Measurements from ENCODE around the gene PAQR3.

The PAQR3 gene, protein sequence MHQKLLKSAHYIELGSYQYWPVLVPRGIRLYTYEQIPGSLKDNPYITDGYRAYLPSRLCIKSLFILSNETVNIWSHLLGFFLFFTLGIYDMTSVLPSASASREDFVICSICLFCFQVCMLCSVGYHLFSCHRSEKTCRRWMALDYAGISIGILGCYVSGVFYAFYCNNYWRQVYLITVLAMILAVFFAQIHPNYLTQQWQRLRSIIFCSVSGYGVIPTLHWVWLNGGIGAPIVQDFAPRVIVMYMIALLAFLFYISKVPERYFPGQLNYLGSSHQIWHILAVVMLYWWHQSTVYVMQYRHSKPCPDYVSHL

DNA sequence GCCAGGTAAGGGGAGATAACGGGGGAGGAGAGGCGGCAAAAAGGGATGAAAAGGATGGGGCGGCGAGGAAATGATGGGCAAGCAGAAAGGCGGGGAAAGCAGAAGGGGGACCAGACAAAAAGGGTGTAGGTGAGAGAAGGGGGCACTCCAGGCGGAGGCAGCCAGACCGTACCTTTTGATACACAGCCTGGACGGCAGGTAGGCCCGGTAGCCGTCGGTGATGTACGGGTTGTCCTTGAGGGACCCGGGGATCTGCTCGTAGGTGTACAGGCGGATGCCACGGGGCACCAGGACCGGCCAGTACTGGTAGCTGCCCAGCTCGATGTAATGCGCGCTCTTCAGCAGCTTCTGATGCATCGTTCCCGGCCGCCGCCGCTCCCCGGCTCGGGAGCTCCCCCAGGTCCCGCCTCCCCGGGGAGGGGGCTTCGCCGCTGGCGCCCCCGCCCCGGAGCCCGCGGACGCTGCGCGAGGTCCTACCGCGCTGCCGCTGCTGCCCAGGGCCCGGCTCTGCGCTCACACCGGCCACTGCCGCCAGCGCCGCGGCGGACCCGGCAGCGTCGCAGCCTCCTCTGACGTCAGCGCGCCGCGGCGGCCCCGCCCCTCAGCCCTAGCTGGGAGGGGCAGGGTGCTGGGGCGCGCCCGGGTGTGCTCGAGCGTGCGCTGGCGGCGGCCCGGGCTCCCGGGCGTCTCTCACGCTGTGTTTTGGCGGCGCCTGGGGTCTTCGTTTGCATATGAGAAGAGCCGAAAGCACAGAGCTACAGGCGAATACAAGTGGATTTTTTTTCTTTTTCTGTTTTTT is at the start of gene PAQR3:
TSS of gene PAQR3 (minus strand) at position 571 of the 799 bp plus-strand sequence. CDS start at position 357, 214 bp downstream.
- peak; percentile 59 to 80 (median 76) for DNase-seq (ENCODE audit: low read depth in 4 of 4, low spot score in 1 of 4)

DNA sequence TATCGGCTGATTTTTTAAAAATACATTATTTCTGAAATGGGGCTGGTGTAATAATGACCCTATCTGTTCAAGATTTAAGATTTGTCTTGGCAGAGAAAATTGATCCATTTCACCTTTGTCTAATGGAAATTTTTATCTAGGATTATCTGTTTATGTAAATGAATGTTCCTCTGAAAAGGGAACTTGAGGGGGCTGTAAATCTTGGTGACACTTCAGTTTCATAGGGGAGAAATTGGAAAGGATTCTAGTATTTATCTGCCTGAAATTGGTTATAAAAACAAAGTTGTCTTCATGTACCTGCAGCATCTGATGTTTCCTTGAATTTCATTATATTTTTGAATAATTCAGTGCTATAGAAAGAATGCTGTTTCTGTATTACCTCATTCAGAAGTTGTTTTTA is 48.4 kb upstream of the PAQR3 start:
- DNase-seq (ENCODE audit: low read depth in 4 of 4, low spot score in 1 of 4) = no peak

DNA sequence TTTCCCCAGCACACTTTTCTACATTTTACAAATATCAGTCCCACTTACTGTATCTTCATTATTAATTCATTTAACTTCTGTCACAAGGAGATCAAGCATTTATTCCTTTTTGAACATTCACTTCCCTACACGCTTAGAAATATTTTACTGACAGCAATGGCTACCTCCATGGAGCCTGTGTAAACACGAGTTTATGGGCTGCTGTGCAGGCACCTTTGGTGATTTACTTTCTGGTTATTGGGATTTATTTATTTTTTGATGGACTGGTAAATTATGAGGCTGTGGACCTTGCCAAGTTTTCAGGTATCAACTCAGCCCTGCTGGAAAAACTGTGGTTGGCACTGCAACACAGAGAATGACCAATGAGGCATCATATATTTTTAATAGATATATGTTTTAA is 45.4 kb upstream of the PAQR3 start:
- DNase-seq (ENCODE audit: low read depth in 4 of 4, low spot score in 1 of 4) = no peak

DNA sequence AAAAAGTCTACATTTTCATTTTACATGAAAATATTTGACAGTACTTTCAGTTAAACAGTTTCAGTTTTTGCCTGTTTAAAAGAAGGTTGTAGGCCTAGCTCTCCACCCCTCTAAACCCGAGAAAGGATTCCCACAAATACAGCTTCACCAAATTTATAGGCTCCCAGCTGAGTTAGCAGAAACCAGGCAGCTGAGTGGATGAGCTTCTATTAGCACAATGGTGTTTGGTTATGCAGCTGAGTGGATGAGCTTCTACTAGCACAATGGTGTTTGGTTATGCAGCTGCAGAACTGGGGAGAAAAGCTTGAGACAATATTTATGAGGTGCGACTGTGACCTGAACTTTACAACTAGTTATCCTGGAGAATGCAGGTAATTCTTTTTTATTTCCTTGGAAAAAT is 36.6 kb upstream of the PAQR3 start:
- no peak for DNase-seq (ENCODE audit: low read depth in 4 of 4, low spot score in 1 of 4)

DNA sequence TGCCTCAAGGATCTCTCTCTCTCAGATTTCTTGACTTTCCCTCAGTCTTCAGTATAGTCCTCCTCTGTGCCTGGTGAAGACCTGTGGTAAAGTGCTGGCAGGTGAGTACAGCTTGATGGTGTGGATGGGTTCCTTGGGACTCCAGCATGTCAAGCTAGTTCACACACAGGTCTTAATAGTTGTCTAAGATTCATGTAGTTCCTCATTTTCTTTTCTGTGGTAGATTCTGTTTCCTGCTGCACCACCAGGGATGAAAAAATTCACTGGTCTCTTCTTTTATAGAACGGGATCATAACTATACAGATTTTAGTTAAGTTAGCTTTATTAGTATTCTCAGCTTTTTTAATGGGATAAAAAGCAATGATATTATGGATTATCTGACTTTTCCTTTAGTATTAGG is 32.5 kb upstream of the PAQR3 start:
- no peak for DNase-seq (ENCODE audit: low read depth in 4 of 4, low spot score in 1 of 4)

DNA sequence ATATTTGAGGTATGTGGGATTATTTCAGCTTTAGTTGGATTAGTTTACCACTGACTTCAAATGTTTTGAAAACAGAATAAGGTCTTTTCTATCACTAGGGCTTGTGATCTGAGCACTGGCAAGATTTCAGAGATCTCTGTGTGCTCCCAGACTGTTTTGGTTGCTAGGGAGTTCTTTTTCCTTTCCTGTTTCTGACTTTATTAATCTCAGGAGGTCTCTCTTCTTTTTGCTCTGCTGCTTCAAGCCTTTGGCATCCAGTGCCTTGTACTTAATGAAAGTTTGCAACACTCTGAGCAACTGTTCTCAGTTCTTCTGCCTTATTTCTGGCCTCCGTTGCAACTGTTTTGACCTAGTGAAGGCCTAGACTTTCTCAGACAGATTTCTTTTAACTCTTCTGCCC is 32.1 kb upstream of the PAQR3 start:
- no peak for DNase-seq (ENCODE audit: low read depth in 4 of 4, low spot score in 1 of 4)

DNA sequence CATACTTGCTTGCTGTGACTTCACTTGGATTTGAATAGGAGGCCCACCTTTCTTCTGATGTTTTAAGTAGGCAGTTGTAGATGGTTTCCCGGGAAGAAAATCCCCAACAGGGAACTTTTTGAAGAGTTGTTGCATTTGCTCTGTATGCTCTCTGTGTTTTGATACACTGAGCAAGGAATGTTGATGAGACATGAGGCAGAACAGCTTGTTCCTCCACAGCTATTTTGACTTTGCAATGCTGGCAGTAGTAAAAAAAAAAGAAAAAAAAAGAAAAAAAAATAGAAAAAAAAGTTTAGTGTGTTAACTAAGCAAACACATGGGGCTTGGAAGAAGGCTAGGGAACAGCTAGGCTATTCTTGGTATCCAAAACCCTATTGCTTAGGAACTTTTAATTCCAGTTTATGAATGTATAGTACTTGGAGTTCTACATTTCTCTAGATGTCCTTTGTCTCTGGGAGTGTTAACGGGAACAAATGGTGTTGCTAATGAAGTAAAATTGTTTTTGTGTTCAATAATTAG is 23.4 kb upstream of the PAQR3 start:
- DNase-seq (ENCODE audit: low read depth in 4 of 4, low spot score in 1 of 4) = no peak

DNA sequence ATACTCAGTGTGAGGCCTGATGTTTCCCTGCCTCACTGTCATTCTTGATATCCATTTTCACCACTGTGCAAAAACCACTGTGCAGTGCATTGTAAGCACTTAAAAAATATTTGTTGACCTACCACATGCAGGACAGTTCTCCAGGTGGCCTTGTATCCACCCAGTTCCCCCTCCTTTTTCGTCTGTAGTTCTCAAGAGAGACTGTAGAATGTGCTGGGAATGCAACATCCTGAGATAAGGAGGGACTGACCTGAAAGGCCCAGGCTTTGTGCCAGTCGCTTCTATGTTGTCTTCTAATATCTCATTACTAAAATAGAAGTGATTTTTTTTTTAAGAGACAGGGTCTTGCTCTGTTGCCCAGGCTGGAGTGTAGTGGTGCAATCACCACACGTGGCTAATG is 21.7 kb upstream of the PAQR3 start:
- DNase-seq (ENCODE audit: low read depth in 4 of 4, low spot score in 1 of 4) = no peak

DNA sequence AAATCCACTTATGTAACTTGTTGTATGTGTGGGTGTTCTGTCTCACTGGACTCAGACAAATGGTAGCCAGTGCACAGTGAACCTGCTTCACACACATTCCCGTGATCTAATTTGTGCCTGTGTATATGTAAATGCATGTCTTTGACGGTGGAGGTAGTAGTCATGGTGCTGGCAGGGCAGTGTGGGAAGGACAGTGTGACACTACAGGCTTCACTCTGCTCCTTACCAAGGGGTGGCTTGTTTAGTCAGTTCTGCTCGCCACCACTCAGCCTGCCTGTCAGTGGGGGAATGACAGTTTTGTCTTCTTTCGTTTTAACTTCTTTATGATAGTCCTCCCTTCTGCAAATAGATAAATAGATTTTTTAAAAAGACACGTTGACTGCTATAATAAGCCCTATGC is 17.7 kb upstream of the PAQR3 start:
- no peak for DNase-seq (ENCODE audit: low read depth in 4 of 4, low spot score in 1 of 4)

DNA sequence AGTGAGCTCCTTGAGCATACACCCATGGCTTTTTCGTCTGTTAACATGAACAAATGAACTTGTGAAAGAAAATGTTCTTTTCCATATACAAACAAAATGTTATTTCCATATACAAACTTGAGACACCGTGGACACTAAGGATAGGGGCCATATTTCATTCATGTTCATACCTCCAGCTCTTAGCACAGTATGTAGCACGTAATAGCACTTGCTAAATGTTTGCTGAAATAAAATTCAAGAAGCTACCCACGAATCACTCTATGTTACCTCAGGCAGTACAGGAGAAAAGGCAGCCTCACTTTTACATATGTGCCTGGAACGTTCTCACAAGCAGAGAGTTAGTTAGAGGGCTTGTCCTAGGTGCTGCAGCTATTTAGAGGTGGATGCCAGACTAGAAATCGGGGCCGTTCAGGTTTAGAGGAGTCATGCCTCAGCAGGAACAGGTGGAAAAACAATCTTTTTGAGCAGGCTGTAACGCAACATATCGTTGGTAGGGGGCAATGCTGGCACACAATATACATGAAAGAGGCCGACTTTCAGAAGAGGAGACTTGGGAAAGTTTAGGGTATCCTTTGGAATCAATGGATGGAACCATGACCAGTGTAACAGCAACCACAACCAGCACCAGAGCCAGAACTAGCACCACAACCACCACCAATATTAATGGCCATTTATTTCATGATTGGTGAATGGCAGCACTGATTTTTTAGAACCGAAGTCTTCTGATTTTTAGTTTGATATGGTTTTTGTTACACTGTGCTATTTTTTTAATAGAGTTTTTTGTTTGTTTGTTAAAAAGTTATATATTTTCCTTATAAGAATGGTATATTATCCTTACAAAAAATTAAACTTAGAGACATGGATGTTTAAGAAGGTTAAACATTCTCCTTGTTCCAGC is 14.8 kb upstream of the PAQR3 start:
- no peak for DNase-seq (ENCODE audit: low read depth in 4 of 4, low spot score in 1 of 4)

DNA sequence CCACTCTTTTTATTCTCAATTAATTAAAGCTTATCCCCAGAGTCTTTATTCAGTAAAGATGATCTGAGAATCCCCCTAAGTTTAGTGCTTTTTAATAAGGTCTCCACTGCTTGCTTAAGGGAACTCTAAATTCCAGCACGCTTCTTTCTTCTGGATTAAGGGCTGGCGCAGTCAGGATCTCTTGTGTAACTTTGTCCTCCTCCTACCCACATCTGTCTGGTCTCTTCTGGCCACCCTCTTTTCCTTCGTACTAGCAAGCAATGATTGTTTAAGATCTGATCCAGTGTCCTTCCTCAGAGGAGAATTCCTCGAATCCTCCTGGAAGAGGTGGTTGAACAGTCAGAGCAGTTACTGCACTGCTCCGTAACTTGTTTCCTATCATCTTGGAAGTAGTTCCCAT is 14.0 kb upstream of the PAQR3 start:
- no peak for DNase-seq (ENCODE audit: low read depth in 4 of 4, low spot score in 1 of 4)

DNA sequence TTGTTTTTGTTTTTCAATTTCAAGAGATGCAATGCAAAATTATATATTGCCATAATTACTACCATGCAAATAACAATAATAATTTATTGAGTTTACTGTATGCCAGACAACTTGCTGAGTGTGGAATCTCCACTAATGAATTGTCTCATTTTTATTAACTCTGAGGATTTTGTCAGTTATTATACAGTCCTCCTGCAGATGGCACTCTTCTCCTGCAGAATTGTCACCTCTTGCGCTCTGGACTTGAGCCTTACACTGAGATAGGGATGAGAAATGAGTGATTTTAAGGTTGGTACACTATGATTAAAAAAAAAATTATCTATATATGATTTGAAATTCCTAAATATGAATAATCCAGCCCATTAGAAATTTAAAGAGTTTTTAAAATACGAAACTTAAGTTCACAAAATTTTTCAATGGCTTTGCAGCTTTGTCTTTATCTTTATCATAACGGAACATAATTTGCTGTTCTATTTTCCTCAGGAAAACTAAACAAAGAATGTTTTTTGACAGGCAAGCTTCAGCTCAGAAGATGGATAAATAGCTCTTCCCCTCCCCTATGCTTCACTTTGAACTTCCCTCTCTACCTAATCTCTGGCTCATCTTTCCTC is 12.7 kb upstream of the PAQR3 start:
- no peak for DNase-seq (ENCODE audit: low read depth in 4 of 4, low spot score in 1 of 4)

DNA sequence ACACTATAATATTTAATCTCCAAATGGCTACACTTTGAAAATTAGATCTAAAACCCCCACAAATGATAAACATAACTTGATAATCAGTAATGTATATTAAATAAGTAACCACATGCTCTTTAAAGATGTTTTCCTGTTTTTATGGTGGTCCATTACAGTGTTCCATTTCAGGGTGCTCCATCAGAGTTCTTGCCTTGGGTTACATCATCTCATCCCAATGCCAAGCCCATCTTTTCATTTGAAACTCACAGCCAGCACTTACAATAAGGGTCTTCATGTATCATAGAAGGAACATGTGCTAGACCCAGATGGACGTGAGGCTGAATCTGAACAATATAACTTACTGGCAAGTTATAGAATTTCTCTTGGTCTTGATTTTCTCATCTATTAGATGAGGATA is 10.5 kb upstream of the PAQR3 start:
- no peak for DNase-seq (ENCODE audit: low read depth in 4 of 4, low spot score in 1 of 4)

DNA sequence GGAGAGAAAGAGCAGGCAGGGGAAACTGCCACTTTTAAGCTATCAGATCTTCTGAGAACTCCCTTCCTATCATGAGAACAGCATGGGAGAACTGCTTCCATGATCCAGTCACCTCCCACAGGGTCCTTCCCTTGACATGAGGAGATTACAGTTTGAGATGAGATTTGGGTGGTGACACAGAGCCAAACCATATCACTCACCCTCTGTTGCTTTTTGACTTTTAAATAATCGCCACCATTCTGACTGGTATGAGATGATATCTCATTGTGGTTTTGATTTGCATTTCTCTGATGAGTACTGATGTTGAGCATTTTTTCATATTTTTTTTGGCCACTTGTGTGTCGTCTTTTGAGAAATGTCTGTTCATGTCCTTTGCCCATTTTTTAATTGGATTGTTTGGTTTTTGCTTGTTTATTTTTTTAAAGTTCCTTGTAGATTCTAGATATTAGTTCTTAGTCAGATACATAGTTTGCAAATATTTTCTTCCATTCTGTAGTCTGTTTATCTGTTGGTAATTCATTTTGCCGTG is 6.5 kb upstream of the PAQR3 start:
- DNase-seq (ENCODE audit: low read depth in 4 of 4, low spot score in 1 of 4) = no peak

DNA sequence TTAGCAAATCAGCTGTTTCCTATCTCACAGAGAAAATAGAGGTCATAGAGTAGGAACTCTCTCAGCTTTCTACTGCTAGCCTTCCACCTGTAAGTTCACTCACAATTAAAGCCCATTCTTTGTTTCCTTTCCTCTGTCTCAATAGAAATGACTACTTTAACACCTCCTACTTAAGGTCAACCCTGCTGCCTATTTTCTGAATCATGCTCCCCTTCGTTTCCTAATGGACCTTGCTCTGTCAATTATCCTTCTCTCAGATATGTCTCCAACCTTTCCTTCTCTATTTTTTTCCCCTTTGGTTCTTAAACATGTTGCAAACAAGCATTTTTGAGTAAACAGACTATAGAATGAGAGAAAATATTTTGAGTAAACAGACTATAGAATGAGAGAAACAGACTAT is 5.1 kb upstream of the PAQR3 start:
- DNase-seq (ENCODE audit: low read depth in 4 of 4, low spot score in 1 of 4) = no peak

DNA sequence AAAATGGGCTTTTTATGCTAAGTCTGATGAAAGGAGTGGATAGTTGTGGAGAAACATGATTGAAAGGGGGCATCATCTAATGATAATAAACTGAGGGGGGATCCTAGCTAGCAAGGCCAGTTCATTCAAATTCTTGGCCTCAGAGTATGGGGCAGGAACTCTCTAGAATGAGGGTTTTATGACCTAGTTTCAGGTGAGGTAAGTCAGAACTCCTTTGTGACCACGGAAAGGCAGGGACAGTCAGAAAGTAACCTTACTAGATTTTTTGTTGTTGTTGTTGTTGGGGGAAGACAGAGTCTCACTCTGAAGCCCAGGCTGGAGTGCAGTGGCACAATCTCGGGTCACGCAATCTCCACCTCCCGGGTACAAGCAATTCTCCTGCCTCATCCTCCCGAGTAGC is 1.5 kb upstream of the PAQR3 start:
- no peak for DNase-seq (ENCODE audit: low read depth in 4 of 4, low spot score in 1 of 4)

DNA sequence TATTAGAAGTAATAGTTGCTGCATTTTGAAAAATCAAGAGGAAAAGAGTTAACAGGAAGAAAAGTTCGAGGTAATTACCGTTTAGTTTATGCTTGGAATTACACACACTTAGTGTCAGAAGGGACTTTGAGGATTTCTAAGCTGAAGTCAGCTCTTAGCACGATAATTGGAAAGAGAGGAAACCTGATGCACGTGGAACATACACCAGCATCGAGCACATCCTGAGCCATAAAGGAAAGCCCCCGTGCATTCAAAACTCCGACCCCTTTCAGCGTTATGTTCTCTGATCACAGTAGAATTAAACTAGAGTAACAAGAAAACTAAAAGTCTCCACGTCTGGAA is 400 bp upstream of the PAQR3 start:
- no peak for DNase-seq (ENCODE audit: low read depth in 4 of 4, low spot score in 1 of 4)

DNA sequence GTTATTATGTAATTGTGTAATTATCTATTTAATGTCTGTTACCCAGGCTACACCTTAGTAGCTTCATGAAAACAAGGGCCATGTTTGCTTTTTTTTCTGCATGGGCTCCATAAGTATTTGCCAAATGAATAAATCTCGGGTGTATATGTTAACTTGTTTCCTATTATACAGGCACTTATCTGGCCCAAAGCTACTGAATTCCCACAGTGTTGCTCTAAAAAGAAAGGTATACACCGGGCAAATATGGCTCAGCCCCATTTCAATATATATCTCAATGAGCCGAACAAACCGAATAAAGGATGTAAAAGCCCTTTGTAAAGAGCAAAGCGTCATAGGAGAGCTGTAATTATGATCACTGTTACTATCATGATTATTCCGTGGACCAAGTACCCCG is 767 bp downstream of the PAQR3 start:
- DNase-seq (ENCODE audit: low read depth in 4 of 4, low spot score in 1 of 4) = no peak

DNA sequence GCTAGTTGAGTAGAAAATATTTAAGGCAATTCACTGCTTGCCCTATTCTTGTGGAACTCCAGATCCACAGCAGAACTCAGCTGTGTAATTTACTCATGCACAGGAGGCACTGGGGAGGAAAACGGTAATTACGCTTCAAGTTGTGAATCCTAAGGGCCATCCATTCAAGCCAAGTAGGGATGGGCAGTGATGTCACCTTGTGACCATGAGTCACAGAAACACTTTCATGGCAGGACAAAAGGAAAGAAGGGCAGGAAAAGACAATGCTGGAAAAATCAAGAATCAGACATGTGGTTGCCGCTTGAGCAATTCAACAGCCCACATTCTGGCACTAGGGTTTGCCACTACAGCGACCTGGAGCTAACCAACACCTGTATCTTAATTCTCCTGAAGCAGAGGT is 1.4 kb downstream of the PAQR3 start:
- DNase-seq (ENCODE audit: low read depth in 4 of 4, low spot score in 1 of 4) = no peak

DNA sequence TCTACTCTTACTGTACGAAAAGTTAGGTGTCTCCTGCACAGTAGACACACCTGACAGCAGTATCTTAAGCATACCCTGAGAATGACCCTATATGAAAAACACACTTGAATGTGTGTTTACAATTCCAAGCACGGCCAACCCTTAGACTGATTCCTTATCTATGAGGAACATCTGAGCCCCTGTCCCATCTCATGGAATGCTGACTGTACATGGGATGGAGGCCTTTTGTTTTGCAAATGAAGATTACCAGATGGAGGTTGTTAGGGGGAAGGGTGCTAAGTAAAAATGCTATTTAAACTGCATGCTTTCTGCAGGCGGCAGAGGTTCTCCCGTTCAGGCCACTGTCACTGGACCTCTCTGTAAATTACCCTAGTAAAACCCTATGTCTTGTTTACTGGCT is 2.2 kb downstream of the PAQR3 start:
- DNase-seq (ENCODE audit: low read depth in 4 of 4, low spot score in 1 of 4) = no peak

DNA sequence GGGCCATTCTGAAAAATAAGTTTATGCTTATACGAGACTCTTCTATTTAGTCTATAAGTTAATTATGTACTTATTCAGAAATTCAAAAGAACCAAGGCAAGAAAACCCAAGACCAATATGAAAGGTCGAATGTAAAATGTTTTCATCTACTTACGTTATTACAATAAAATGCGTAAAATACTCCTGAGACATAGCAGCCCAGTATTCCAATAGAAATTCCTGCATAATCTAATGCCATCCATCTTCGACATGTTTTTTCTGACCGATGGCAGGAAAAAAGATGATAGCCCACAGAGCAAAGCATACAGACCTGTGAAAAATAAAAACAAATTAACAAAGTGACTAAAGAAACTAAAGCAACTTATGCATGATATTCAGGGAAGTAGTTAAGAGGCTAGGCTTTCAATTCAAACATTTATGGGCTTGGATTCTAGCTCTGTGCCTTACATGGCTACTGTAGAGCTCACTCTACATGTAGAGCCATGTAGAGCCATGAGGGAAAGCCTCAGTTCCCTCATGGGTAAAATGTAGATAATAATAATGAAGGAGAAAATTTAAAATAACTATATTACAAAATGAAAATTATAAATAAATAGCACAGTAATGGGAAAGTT is 9.1 kb downstream of the PAQR3 start:
- DNase-seq (ENCODE audit: low read depth in 4 of 4, low spot score in 1 of 4) = no peak

All from stimulated activated CD4-positive, alpha-beta T cell treated with anti-CD3 and anti-CD28 coated beads, Interleukin-1b, Interleukin-23, amount 100 ng/mL, for 24 hours (primary cell).